Left colon (tissue), 2 donors: ENCODE results near the gene OR52E6. TPM values are rescaled to one million over a fixed set of nuclear protein-coding genes. Genes with fewer than 3 reads are reported as not detected.

ENCODE experiments used
- ATAC-seq: fragments of 200-7000 bp; cut with Tn5 transposase; one replicate; pipeline ENCODE4 v1.9.1; 2020; ENCODE audit warnings: mild to moderate bottlenecking, moderate library complexity
- DNase-seq, 2 donors: peaks; one replicate each; pipeline ENCODE4 v3.0.0-alpha.2; 2020
- intact Hi-C, 2 donors: fragments of 100-400 bp; cut with DNase I in 1 of 2; cut with micrococcal nuclease in 1 of 2; formaldehyde crosslinking; loops; one replicate each; pipeline versions ENCODE4 v1.11.2 to v1.14.0; 2022; cut with DNase I, micrococcal nuclease
- long read RNA-seq: library from polyadenylated mRNA; unstranded; transcript quantifications from one replicate; pipeline ENCODE4 v2.0.0, GENCODE V29; 2021
- total RNA-seq, 2 donors: library from RNA; stranded (reverse); fragmentation: NEBNext Ultra II Directional; extraction: Animal tissue kit (Norgen Biotek cat#: 25700); gene quantifications; one replicate each; pipeline ENCODE4 v1.2.1, GENCODE V29; 2021
- donor health status: DM: no; HTN: no; CAD: no.
- donor health status: DM: yes; HTN: yes; CAD: no.

OR52E6 gene
- not detected for total RNA-seq
- long read RNA-seq: 0 reads

GRCh38 chr11:5841797-5842196 lies at the start of gene OR52E6:
Gene OR52E6 (minus strand): TSS chr11:5841897. CDS start chr11:5841897, 0 bp downstream.
- ATAC-seq: no peak
- intact Hi-C loops: no loop called here
- no peak for DNase-seq

GRCh38 chr11:5891216-5891800 lies 49.6 kb upstream of the OR52E6 start:
- intact Hi-C loops: no loop called here
- ATAC-seq: no peak
- DNase-seq: no peak

- ATAC-seq: no peak
- intact Hi-C loops: no loop called here
These were observed 46.0 kb upstream of the OR52E6 start for GRCh38 chr11:5887661-5888060.

GRCh38 chr11:5887172-5887571 lies 45.5 kb upstream of the OR52E6 start:
- intact Hi-C loops: no loop called here
- no peak for ATAC-seq
- no peak for DNase-seq

More at GRCh38 chr11:5887661-5888060, 46.0 kb upstream of the OR52E6 start:
- DNase-seq: no peak

- DNase-seq: no peak
- ATAC-seq: no peak
- intact Hi-C loops: no loop called here
These were observed 40.1 kb upstream of the OR52E6 start for GRCh38 chr11:5881756-5882155.

- DNase-seq: no peak
- no peak for ATAC-seq
- intact Hi-C loops: no loop called here
These were observed 38.6 kb upstream of the OR52E6 start, which contains the start of gene OR52E4 for GRCh38 chr11:5880329-5880728. Gene OR52E4 (plus strand): TSS chr11:5880629. CDS start chr11:5884293, 3,664 bp downstream.

- ATAC-seq (no peak), DNase-seq (no peak)
- intact Hi-C loops: no loop called here
These were observed 36.9 kb upstream of the OR52E6 start for GRCh38 chr11:5878564-5878963.

GRCh38 chr11:5865826-5866225 lies 24.1 kb upstream of the OR52E6 start:
- ATAC-seq: no peak
- intact Hi-C loops: no loop called here
- no peak for DNase-seq

GRCh38 chr11:5857590-5857989 lies 15.9 kb upstream of the OR52E6 start, which contains the start of gene OR52E8:
Gene OR52E8 (minus strand): TSS chr11:5857690. CDS start chr11:5857690, 0 bp downstream.
- DNase-seq (no peak), ATAC-seq (no peak)
- intact Hi-C loops: no loop called here

- intact Hi-C loops: no loop called here
- ATAC-seq (no peak), DNase-seq (no peak)
These were observed 9.3 kb upstream of the OR52E6 start for GRCh38 chr11:5851002-5851401.

GRCh38 chr11:5847711-5848110 lies 6.0 kb upstream of the OR52E6 start:
- ATAC-seq: no peak
- DNase-seq: no peak
- intact Hi-C loops: no loop called here

GRCh38 chr11:5846701-5847100 lies 5.0 kb upstream of the OR52E6 start:
- intact Hi-C loops: no loop called here
- ATAC-seq (no peak), DNase-seq (no peak)

GRCh38 chr11:5837695-5838094 lies 4.0 kb downstream of the OR52E6 start:
- DNase-seq (no peak), ATAC-seq (no peak)
- intact Hi-C loops: no loop called here

- ATAC-seq: no peak
- DNase-seq: no peak
- intact Hi-C loops: no loop called here
These were observed 8.3 kb downstream of the OR52E6 start for GRCh38 chr11:5833446-5833845.

- no peak for ATAC-seq
- intact Hi-C loops: no loop called here
- no peak for DNase-seq
These were observed 10.4 kb downstream of the OR52E6 start for GRCh38 chr11:5831196-5831829.

GRCh38 chr11:5818245-5818886 lies 23.3 kb downstream of the OR52E6 start:
- intact Hi-C loops: no loop called here
- DNase-seq: no peak
- no peak for ATAC-seq

GRCh38 chr11:5815534-5815933 lies 26.2 kb downstream of the OR52E6 start:
- DNase-seq (no peak), ATAC-seq (no peak)
- intact Hi-C loops: no loop called here

- ATAC-seq (no peak), DNase-seq (no peak)
- intact Hi-C loops: loop anchor here in 1 of 2 donors (5.0 to 10.0 kb wide), 2 partner anchors 338 to 685 kb away; no protein-coding TSS in a partner anchor
These were observed 31.5 kb downstream of the OR52E6 start for GRCh38 chr11:5809905-5810795.

- intact Hi-C loops: loop anchor here in 1 of 2 donors (5.0 to 10.0 kb wide), 2 partner anchors 337 to 684 kb away; no protein-coding TSS in a partner anchor
- ATAC-seq (peak; percentile 30), DNase-seq (no peak)
These were observed 32.6 kb downstream of the OR52E6 start for GRCh38 chr11:5809122-5809519.
